ENCODE data around the gene DCXR.

DNA sequence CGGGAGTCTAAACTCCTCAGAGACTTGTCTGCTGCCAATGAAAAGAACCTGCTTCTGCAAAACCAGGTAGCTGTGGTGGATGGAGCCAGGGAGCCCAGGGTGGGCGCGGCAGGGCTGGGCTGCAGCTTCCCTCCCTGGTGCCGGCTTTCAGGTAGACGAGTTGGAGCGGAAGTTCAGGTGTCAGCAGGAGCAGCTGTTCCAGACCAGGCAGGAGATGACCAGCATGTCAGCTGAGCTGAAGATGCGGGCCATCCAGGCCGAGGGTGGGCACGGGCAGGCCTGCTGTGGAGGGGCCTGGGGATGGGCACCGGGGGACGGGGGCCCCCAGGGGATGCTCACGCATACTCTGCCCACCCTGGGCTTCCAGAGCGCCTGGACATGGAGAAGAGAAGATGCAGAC, 9.3 kb downstream of the DCXR start:
- TF ChIP-seq, protein P1, sequence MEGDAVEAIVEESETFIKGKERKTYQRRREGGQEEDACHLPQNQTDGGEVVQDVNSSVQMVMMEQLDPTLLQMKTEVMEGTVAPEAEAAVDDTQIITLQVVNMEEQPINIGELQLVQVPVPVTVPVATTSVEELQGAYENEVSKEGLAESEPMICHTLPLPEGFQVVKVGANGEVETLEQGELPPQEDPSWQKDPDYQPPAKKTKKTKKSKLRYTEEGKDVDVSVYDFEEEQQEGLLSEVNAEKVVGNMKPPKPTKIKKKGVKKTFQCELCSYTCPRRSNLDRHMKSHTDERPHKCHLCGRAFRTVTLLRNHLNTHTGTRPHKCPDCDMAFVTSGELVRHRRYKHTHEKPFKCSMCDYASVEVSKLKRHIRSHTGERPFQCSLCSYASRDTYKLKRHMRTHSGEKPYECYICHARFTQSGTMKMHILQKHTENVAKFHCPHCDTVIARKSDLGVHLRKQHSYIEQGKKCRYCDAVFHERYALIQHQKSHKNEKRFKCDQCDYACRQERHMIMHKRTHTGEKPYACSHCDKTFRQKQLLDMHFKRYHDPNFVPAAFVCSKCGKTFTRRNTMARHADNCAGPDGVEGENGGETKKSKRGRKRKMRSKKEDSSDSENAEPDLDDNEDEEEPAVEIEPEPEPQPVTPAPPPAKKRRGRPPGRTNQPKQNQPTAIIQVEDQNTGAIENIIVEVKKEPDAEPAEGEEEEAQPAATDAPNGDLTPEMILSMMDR (IDR thresholded peaks at IDR 0.05), result no peak
- no peak for TF ChIP-seq EZH2 (IDR thresholded peaks at IDR 0.05; ENCODE audit: borderline replicate concordance, insufficient read depth, low read depth, low read length, poor library complexity, severe bottlenecking)

Data from B cell (primary cell).